ENCODE measurements around the gene PREB. TPM values are rescaled to one million over a fixed set of nuclear protein-coding genes. Genes with fewer than 3 reads are reported as not detected.

PREB gene
- total and polyA plus RNA-seq, 4 donors: 25.8 to 66.8 (median 43.5) TPM

GRCh38 chr2:27109083-27109482, 25.4 kb downstream of the PREB start:
- no peak overlapping the region for H3K27ac ChIP-seq (ENCODE audit: low read depth in 1 of 2, low read length in 1 of 2)
- TF ChIP-seq, protein P1, sequence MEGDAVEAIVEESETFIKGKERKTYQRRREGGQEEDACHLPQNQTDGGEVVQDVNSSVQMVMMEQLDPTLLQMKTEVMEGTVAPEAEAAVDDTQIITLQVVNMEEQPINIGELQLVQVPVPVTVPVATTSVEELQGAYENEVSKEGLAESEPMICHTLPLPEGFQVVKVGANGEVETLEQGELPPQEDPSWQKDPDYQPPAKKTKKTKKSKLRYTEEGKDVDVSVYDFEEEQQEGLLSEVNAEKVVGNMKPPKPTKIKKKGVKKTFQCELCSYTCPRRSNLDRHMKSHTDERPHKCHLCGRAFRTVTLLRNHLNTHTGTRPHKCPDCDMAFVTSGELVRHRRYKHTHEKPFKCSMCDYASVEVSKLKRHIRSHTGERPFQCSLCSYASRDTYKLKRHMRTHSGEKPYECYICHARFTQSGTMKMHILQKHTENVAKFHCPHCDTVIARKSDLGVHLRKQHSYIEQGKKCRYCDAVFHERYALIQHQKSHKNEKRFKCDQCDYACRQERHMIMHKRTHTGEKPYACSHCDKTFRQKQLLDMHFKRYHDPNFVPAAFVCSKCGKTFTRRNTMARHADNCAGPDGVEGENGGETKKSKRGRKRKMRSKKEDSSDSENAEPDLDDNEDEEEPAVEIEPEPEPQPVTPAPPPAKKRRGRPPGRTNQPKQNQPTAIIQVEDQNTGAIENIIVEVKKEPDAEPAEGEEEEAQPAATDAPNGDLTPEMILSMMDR (IDR thresholded peaks at IDR 0.05; ENCODE audit: control extremely low read depth, extremely low read depth): no peak
- H3K36me3 ChIP-seq (ENCODE audit: control insufficient read depth in 4 of 4, insufficient read depth in 4 of 4, low read length in 4 of 4): no peaks in the 10 kb centered on the region
- ATAC-seq (ENCODE audit: insufficient read depth, low FRiP score) (no peak), DNase-seq (no peak)
- H3K9ac ChIP-seq (ENCODE audit: insufficient read depth in 1 of 2, low read length in 2 of 2): no peak overlapping the region
- no peaks in the 10 kb centered on the region for H3K27me3 ChIP-seq (ENCODE audit: control insufficient read depth in 3 of 3, insufficient read depth in 3 of 3, low read length in 2 of 3)
- 90 to 95% methylated on average over 3 of the region's 3 CpGs for WGBS, 2 donors
- no peaks in the 10 kb centered on the region for H3K4me1 ChIP-seq (ENCODE audit: control insufficient read depth in 5 of 5, insufficient read depth in 5 of 5, low read length in 5 of 5)
- H3K4me3 ChIP-seq: no peak overlapping the region
- no peaks in the 10 kb centered on the region for H3K9me3 ChIP-seq (ENCODE audit: control insufficient read depth in 4 of 4, insufficient read depth in 3 of 4, low read length in 3 of 4)

DNA sequence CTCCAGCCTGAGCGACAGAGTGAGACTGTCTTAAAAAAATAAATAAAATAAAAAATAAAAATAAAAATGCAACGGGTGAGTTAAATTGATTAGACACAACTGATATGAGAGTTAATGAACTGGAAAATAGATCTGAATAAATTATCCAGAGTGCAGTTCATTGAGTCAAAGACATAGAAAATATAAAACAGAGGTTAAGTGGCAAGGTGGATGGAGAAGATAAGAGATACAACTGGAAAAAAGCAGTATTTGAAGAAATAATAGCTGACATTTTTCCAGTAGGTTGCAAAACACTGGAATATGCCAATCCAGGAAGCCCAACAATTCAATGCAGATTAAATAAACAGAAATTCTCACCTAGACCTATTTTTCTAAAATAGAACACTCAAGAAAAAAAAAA, 26.2 kb downstream of the PREB start:
- ATAC-seq (ENCODE audit: insufficient read depth, low FRiP score) (no peak), DNase-seq (no peak)
- Histone ChIP-seq H3K27ac (ENCODE audit: low read depth in 1 of 2, low read length in 1 of 2) (no peak overlapping the region), H3K36me3 (ENCODE audit: control insufficient read depth in 4 of 4, insufficient read depth in 4 of 4, low read length in 4 of 4) (no peaks in the 10 kb centered on the region), H3K9ac (ENCODE audit: insufficient read depth in 1 of 2, low read length in 2 of 2) (no peak overlapping the region), H3K4me1 (ENCODE audit: control insufficient read depth in 5 of 5, insufficient read depth in 5 of 5, low read length in 5 of 5) (no peaks in the 10 kb centered on the region), H3K9me3 (ENCODE audit: control insufficient read depth in 4 of 4, insufficient read depth in 3 of 4, low read length in 3 of 4) (no peaks in the 10 kb centered on the region), H3K4me3 (no peak overlapping the region), H3K27me3 (ENCODE audit: control insufficient read depth in 3 of 3, insufficient read depth in 3 of 3, low read length in 2 of 3) (no peaks in the 10 kb centered on the region)
- TF ChIP-seq, protein P1 (IDR thresholded peaks at IDR 0.05; ENCODE audit: control extremely low read depth, extremely low read depth): no peak
- WGBS, 2 donors: 83 to 97% methylated on average over 2 of the region's 2 CpGs

DNA sequence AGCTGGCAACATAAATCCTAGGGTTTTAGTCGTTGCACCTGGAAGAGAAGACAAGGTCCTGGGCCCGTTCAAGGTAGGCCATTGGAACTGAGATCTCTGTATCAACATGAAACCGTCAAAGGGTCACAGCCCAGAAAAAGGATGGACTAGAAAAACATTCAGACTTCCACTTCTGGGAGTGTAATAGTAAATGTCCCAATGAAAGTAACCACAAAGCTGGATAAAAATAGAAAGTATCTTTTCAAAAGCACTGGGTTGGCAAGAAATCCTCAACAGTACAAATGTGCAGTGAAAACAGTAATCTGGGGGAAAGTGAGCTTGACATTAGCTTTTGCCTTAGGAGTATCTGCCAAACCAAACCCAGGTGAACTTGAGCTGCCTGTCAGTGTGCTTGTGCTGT, 28.5 kb downstream of the PREB start:
- DNase-seq (no peak), ATAC-seq (ENCODE audit: insufficient read depth, low FRiP score) (no peak)
- Histone ChIP-seq H3K27ac (ENCODE audit: low read depth in 1 of 2, low read length in 1 of 2) (no peak overlapping the region), H3K27me3 (ENCODE audit: control insufficient read depth in 3 of 3, insufficient read depth in 3 of 3, low read length in 2 of 3) (no peaks in the 10 kb centered on the region), H3K9ac (ENCODE audit: insufficient read depth in 1 of 2, low read length in 2 of 2) (no peak overlapping the region), H3K36me3 (ENCODE audit: control insufficient read depth in 4 of 4, insufficient read depth in 4 of 4, low read length in 4 of 4) (no peaks in the 10 kb centered on the region), H3K4me3 (no peak overlapping the region), H3K9me3 (ENCODE audit: control insufficient read depth in 4 of 4, insufficient read depth in 3 of 4, low read length in 3 of 4) (no peaks in the 10 kb centered on the region), H3K4me1 (ENCODE audit: control insufficient read depth in 5 of 5, insufficient read depth in 5 of 5, low read length in 5 of 5) (no peaks in the 10 kb centered on the region)
- TF ChIP-seq, protein P1 (IDR thresholded peaks at IDR 0.05; ENCODE audit: control extremely low read depth, extremely low read depth): no peak
- 70 to 73% methylated on average over 3 of the region's 3 CpGs for WGBS, 2 donors

DNA sequence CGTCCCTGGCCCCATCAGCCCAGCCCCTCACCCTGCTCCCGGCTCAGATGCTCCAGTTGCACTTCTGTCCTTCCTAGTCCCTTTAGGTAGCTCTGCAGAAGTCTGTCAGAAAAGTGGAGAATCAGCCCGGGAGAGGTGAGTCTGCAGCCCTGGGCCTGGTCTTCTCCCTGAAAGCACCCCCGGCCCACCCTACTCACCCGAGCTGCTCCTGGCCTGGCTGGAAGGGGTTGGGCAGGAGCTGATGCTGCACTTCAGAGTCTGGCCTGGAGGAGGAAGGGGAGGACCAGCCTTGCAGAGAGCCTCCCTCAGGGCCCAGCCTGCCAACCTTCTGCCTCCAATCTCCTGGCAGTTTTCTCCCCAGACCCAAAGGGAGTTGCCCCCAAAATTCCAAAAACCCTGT, 32.1 kb downstream of the PREB start:
- H3K4me3 ChIP-seq: no peak overlapping the region
- no peak overlapping the region for H3K27ac ChIP-seq (ENCODE audit: low read depth in 1 of 2, low read length in 1 of 2)
- TF ChIP-seq, protein P1 (IDR thresholded peaks at IDR 0.05; ENCODE audit: control extremely low read depth, extremely low read depth): no peak
- H3K9me3 ChIP-seq (ENCODE audit: control insufficient read depth in 4 of 4, insufficient read depth in 3 of 4, low read length in 3 of 4): no peaks in the 10 kb centered on the region
- ATAC-seq (ENCODE audit: insufficient read depth, low FRiP score) (no peak), DNase-seq (no peak)
- H3K27me3 ChIP-seq (ENCODE audit: control insufficient read depth in 3 of 3, insufficient read depth in 3 of 3, low read length in 2 of 3): no peaks in the 10 kb centered on the region
- no peaks in the 10 kb centered on the region for H3K4me1 ChIP-seq (ENCODE audit: control insufficient read depth in 5 of 5, insufficient read depth in 5 of 5, low read length in 5 of 5)
- H3K9ac ChIP-seq (ENCODE audit: insufficient read depth in 1 of 2, low read length in 2 of 2): no peak overlapping the region
- WGBS, 2 donors: 83 to 89% methylated on average over 5 of the region's 5 CpGs
- no peaks in the 10 kb centered on the region for H3K36me3 ChIP-seq (ENCODE audit: control insufficient read depth in 4 of 4, insufficient read depth in 4 of 4, low read length in 4 of 4)

All from lung (tissue), 12 donors.